Prostate gland (tissue), 2 donors: Measurements from ENCODE around the gene S100A13. TPM values are rescaled to one million over a fixed set of nuclear protein-coding genes. Genes with fewer than 3 reads are reported as not detected.

Source experiments
- DNase-seq: peaks from one replicate; pipeline ENCODE4 v3.0.0-alpha.2; 2019; ENCODE audit warnings: low spot score
- H3K27ac ChIP-seq, 2 donors: fragments of 200-600 bp; sonication (generic); 2 replicates each; pipeline ENCODE4 v1.5.1; 2017 to 2019
- H3K27me3 ChIP-seq: fragments of 200-600 bp; sonication (generic); replicated peaks from 2 replicates; pipeline ENCODE4 v1.5.1; 2019; ENCODE audit not compliant: insufficient read depth
- H3K36me3 ChIP-seq, 2 donors: fragments of 200-600 bp; sonication (generic); 1 replicate in 1 of 2; 2 replicates in 1 of 2; pipeline versions ENCODE4 v1.5.1 to v1.8.1; 2017 to 2019
- H3K4me1 ChIP-seq: fragments of 200-600 bp; sonication (generic); replicated peaks from 2 replicates; pipeline ENCODE4 v1.5.1; 2019
- H3K4me3 ChIP-seq, 2 donors: fragments of 200-600 bp; sonication (generic); 2 replicates each; pipeline ENCODE4 v1.5.1; 2017 to 2019
- H3K9me3 ChIP-seq: fragments of 200-600 bp; sonication (generic); 2 replicates; pipeline ENCODE4 v1.5.1; 2017
- POLR2A ChIP-seq: fragments of 450-650 bp; IDR thresholded peaks from one replicate; pipeline ENCODE4 v1.6.1; 2016; ENCODE audit warnings: antibody characterized with exemption, mild to moderate bottlenecking
- POLR2AphosphoS5 ChIP-seq: sonication (generic); formaldehyde crosslinking; IDR thresholded peaks from one replicate; pipeline ENCODE4 v1.6.1; 2017; ENCODE audit warnings: antibody characterized with exemption
- WGBS: methylation state at CpG from one replicate; pipeline ENCODE4 v1.1.5; 2018; 5-methylcytosine and 5-hydroxymethylcytosine counted together
- intact Hi-C: fragments of 100-400 bp; cut with DNase I; formaldehyde crosslinking; loops from one replicate; pipeline ENCODE4 v1.14.2; 2022
- total RNA-seq, 2 donors: library from RNA; depleted of rRNA; stranded (reverse); fragments of >200 nt; gene quantifications; one replicate each; pipeline ENCODE4 v1.1.0, GENCODE V29; 2016
- TF ChIP-seq, protein P1 (sequence below), 4 experiments: fragments of 200-600 bp in 2 of 4; fragments of 450-650 bp in 2 of 4; sonication (generic) in 2 of 4; IDR thresholded peaks; 1 replicate in 3 of 4; 2 replicates in 1 of 4; pipeline ENCODE4 v1.5.1; 2016 to 2019; ENCODE audit warnings: antibody characterized with exemption in 4 of 4, mild to moderate bottlenecking in 2 of 4, moderate library complexity in 2 of 4

The S100A13 gene
- total RNA-seq, 2 donors from 2014 or later, result 53.3 to 96.5 TPM

DNA sequence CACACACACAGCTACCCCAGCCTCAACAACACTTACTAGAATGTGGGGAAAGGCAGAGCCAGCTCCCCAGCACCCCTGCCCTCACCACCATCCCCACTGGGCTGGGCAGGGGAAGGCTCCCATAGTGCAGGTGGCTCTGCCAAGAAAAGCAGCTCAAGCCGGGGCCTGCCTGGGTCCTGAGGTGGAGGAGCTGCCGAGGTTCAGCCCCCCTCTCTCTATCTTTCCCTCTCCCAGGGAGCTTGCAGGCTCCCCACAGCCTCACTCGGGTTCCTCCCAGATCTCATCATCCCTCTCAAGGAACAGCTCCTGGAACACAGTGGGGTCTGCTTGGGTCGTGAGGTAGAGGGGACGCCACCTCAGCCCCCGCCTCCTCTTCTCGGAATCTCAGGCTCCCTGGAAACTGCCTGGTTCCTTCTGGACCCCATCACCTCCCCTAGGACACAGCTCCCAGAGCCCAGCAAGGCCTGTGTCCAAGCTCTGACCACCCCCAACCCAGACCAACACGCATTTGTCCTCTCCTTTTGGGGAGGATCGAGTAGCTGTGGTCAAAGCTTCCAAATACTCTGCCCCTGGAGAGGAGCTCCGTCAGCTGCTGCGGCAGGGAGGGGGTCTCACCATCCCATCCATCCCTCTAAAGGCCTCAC is 15.1 kb downstream of the S100A13 start:
- TF ChIP-seq POLR2AphosphoS5 (peak; percentile 22), POLR2A (no peak)
- TF ChIP-seq, protein P1, sequence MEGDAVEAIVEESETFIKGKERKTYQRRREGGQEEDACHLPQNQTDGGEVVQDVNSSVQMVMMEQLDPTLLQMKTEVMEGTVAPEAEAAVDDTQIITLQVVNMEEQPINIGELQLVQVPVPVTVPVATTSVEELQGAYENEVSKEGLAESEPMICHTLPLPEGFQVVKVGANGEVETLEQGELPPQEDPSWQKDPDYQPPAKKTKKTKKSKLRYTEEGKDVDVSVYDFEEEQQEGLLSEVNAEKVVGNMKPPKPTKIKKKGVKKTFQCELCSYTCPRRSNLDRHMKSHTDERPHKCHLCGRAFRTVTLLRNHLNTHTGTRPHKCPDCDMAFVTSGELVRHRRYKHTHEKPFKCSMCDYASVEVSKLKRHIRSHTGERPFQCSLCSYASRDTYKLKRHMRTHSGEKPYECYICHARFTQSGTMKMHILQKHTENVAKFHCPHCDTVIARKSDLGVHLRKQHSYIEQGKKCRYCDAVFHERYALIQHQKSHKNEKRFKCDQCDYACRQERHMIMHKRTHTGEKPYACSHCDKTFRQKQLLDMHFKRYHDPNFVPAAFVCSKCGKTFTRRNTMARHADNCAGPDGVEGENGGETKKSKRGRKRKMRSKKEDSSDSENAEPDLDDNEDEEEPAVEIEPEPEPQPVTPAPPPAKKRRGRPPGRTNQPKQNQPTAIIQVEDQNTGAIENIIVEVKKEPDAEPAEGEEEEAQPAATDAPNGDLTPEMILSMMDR (IDR thresholded peaks at IDR 0.05), result no peak

DNA sequence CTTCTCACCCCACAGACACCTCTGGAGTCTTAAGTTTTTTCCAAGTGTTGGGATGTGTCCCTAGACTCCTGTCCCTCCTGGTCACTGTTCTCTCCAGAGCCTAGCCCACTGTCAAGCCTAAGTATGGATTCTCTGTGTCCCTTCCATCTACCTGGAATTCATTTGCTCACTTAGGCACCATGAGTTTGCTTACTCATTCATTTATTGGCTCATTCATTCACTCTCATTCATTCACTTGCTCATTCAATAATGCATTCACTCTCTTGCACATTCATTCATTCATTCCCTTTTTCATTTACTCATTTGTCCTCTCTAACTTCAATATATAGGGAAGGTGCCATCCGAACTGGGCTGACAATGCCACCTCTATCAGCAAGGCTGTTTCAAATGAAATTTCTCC is 15.9 kb downstream of the S100A13 start:
- intact Hi-C loops, result no loop called here
- no peak overlapping the region for H3K4me3 ChIP-seq

More for the DNA sequence above, 15.1 kb downstream of the S100A13 start:
- peak; percentile 69 for DNase-seq
- WGBS, result 20% methylated on average over 11 of the region's 11 CpGs
- Histone ChIP-seq H3K4me1 (peaks cover 4% of the 10 kb centered on the region), H3K36me3 (peaks cover 0 to 7% of the 10 kb centered on the region in 2 donors), H3K27ac (peak overlapping the region; percentile 80 to 91), H3K9me3 (no peaks in the 10 kb centered on the region), H3K27me3 (no peaks in the 10 kb centered on the region), H3K4me3 (peak overlapping the region; percentile 46 to 51)
- intact Hi-C loops, result loop anchor here (2.0 kb wide), 1 partner anchor 21 kb away; no protein-coding TSS in a partner anchor

DNA sequence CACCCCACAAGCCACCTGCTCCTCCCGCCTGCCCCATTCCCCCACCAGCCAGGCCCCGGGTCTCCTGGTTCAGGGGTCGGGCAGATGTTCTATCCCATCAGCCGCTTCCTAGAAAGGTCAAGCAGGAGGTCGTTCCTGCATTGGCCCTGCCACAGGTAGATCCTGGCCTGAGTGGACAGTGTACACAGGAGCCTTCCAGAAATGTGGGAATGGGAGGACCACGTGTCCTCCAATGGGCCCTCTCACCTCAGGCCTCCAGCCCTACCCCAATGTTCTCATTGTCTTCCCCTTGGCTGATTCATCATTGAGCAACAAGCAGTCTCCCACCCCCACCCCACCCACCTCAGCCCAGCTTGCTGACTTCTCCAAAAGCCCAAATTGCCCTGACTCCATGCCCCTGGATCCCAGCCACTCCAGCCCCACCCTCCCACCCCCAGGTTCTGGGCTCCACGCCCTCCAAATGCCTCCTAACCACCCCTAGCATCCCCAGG is 16.4 kb downstream of the S100A13 start:
- intact Hi-C loops, result no loop called here
- TF ChIP-seq, protein P1 (IDR thresholded peaks at IDR 0.05), result no peak
- TF ChIP-seq POLR2AphosphoS5 (no peak), POLR2A (no peak)

More for the DNA sequence above, 15.9 kb downstream of the S100A13 start:
- peaks cover 4% of the 10 kb centered on the region for H3K4me1 ChIP-seq
- TF ChIP-seq POLR2A, result no peak
- TF ChIP-seq POLR2AphosphoS5, result no peak
- TF ChIP-seq, protein P1 (IDR thresholded peaks at IDR 0.05), result no peak
- H3K27me3 ChIP-seq, result no peaks in the 10 kb centered on the region
- H3K9me3 ChIP-seq, result no peaks in the 10 kb centered on the region
- no peak overlapping the region for H3K27ac ChIP-seq
- no peak for DNase-seq
- WGBS, result 38% methylated on average over 1 of the region's 1 CpG
- peaks cover 0 to 7% of the 10 kb centered on the region in 2 donors for H3K36me3 ChIP-seq

DNA sequence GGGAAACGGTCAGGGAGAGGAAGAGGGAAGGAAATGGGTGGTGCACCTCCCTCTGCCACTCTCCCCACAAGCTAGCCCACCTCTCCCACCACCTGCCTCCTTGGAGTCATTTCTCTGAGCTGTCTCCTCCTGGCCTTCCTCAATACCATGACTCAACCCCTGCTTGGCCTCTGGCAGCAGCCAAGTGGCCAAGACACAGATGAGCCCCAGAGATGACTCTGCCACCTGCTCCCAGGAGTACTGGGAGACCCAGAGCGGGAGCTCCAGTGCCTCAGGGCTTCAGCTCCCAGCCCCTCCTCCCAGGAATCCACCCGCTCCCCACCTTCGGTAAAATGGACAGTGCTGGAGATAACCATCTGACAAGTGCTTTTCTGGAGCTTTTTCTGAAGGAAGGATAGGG is 17.0 kb downstream of the S100A13 start:
- no peak for TF ChIP-seq POLR2A
- TF ChIP-seq, protein P1 (IDR thresholded peaks at IDR 0.05), result no peak
- peak overlapping the region; percentile 75 to 77 for H3K27ac ChIP-seq
- no peak overlapping the region for H3K4me3 ChIP-seq
- H3K27me3 ChIP-seq, result no peaks in the 10 kb centered on the region
- H3K9me3 ChIP-seq, result no peaks in the 10 kb centered on the region
- H3K4me1 ChIP-seq, result peaks cover 4% of the 10 kb centered on the region
- whole genome bisulfite sequencing, result 40% methylated on average over 4 of the region's 4 CpGs
- intact Hi-C loops, result no loop called here
- no peak for DNase-seq
- peaks cover 0 to 7% of the 10 kb centered on the region in 2 donors for H3K36me3 ChIP-seq

More for the DNA sequence above, 16.4 kb downstream of the S100A13 start:
- 68% methylated on average over 7 of the region's 7 CpGs for WGBS
- H3K9me3 ChIP-seq, result no peaks in the 10 kb centered on the region
- DNase-seq, result no peak
- no peak overlapping the region for H3K4me3 ChIP-seq
- peaks cover 0 to 7% of the 10 kb centered on the region in 2 donors for H3K36me3 ChIP-seq
- peaks cover 4% of the 10 kb centered on the region for H3K4me1 ChIP-seq
- no peaks in the 10 kb centered on the region for H3K27me3 ChIP-seq
- H3K27ac ChIP-seq, result peak overlapping the region; percentile 75 to 77

DNA sequence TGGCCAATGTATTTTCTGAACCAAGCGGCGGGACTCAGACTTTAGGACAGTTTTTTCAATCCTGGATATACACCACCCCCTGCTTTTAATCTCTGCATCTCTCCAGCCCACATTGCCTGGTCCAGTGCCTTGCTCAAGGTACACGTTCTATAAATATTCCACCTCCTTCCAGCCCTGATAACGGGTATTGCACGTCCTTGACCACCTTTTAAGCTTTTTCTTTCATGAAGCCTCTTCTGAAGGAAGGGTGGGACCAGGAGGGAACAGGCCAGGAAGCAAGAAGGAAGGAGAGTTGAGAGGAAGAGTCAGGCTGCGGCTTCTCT is 17.8 kb downstream of the S100A13 start:
- Histone ChIP-seq H3K27ac (peak overlapping the region; percentile 75 to 77), H3K27me3 (no peaks in the 10 kb centered on the region), H3K9me3 (no peaks in the 10 kb centered on the region), H3K4me3 (no peak overlapping the region), H3K4me1 (peaks cover 4% of the 10 kb centered on the region), H3K36me3 (peaks cover 0 to 7% of the 10 kb centered on the region in 2 donors)
- WGBS, result 38% methylated on average over 6 of the region's 6 CpGs
- intact Hi-C loops, result no loop called here
- DNase-seq, result no peak
- TF ChIP-seq, protein P1 (IDR thresholded peaks at IDR 0.05), result no peak
- TF ChIP-seq POLR2AphosphoS5 (no peak), POLR2A (no peak)
